Aorta (tissue), 5 donors: ENCODE results near the gene RBM15B. TPM values are rescaled to one million over a fixed set of nuclear protein-coding genes. Genes with fewer than 3 reads are reported as not detected.
"Not testable (repeated sequence)": the region's sequence is repeated elsewhere in the genome, so short reads cannot be mapped to it uniquely, and the experiment has no call there.

ENCODE experiments used
- ATAC-seq: fragments of 200-7000 bp; cut with Tn5 transposase; one replicate; pipeline ENCODE4 v1.9.1; 2022; ENCODE audit warnings: moderate library complexity; ENCODE audit not compliant: low FRiP score
- DNase-seq, 2 donors: peaks; one replicate each; pipeline ENCODE4 v3.0.0-alpha.2; 2020
- H3K27ac ChIP-seq, 2 donors: one replicate each; pipeline ENCODE4 v1.5.1; 2013; ENCODE audit warnings: low read length in 2 of 2, mild to moderate bottlenecking in 2 of 2, moderate library complexity in 2 of 2, control low read depth in 1 of 2, inconsistent platforms in 1 of 2, low read depth in 1 of 2
- H3K27me3 ChIP-seq, 2 donors: one replicate each; pipeline ENCODE4 v1.6.1; 2013; ENCODE audit warnings: control low read depth in 1 of 2, low read length in 1 of 2, mild to moderate bottlenecking in 1 of 2, moderate library complexity in 1 of 2; ENCODE audit not compliant: insufficient read depth in 2 of 2, control insufficient read depth in 1 of 2
- H3K36me3 ChIP-seq, 2 donors: one replicate each; pipeline ENCODE4 v1.6.1; 2013; ENCODE audit warnings: control low read depth in 1 of 2, low read length in 1 of 2, mild to moderate bottlenecking in 1 of 2; ENCODE audit not compliant: insufficient read depth in 2 of 2, control insufficient read depth in 1 of 2
- H3K4me1 ChIP-seq, 2 donors: one replicate each; pipeline ENCODE4 v1.6.1; 2013; ENCODE audit warnings: low read length in 2 of 2, control low read depth in 1 of 2, mild to moderate bottlenecking in 1 of 2, moderate library complexity in 1 of 2; ENCODE audit not compliant: insufficient read depth in 2 of 2, control insufficient read depth in 1 of 2
- H3K4me3 ChIP-seq, 2 donors: one replicate each; pipeline ENCODE4 v1.5.1; 2013; ENCODE audit warnings: low read length in 2 of 2, control low read depth in 1 of 2, mild to moderate bottlenecking in 1 of 2
- H3K9me3 ChIP-seq: one replicate; pipeline ENCODE4 v1.6.1; 2013; ENCODE audit warnings: mild to moderate bottlenecking, low read length; ENCODE audit not compliant: control insufficient read depth
- WGBS, 2 donors: extraction: QIAGEN DNeasy Blood & Tissue Kit; methylation state at CpG; one replicate each; pipeline ENCODE4 v1.1.7; 2013; 5-methylcytosine and 5-hydroxymethylcytosine counted together
- intact Hi-C, 2 donors: fragments of 100-400 bp; cut with DNase I; formaldehyde crosslinking; loops; one replicate each; pipeline versions ENCODE4 v1.14.2 to v1.15.0; 2022
- polyA plus RNA-seq, 2 donors: library from polyadenylated mRNA; stranded (reverse); fragments of 200-250 nt; gene quantifications; one replicate each; pipeline ENCODE4 v1.2.3, GENCODE V29; 2013
- total RNA-seq, 2 donors: library from RNA; stranded (reverse); fragmentation: NEBNext Ultra II Directional; extraction: Animal tissue kit (Norgen Biotek cat#: 25700); gene quantifications; one replicate each; pipeline ENCODE4 v1.2.1, GENCODE V29; 2021
- donor health status: healthy with polysubstance abuse.
- donor health status: Bipolar disorder and iron deficiency.
- donor health status: DM: no; HTN: no; CAD: no.
- donor health status: DM: no; HTN: no; CAD: no.
- donor health status: DM: yes; HTN: yes; CAD: no.

The RBM15B gene
- total and polyA plus RNA-seq, 4 donors, result 6.9 to 25.4 (median 16.2) TPM

DNA sequence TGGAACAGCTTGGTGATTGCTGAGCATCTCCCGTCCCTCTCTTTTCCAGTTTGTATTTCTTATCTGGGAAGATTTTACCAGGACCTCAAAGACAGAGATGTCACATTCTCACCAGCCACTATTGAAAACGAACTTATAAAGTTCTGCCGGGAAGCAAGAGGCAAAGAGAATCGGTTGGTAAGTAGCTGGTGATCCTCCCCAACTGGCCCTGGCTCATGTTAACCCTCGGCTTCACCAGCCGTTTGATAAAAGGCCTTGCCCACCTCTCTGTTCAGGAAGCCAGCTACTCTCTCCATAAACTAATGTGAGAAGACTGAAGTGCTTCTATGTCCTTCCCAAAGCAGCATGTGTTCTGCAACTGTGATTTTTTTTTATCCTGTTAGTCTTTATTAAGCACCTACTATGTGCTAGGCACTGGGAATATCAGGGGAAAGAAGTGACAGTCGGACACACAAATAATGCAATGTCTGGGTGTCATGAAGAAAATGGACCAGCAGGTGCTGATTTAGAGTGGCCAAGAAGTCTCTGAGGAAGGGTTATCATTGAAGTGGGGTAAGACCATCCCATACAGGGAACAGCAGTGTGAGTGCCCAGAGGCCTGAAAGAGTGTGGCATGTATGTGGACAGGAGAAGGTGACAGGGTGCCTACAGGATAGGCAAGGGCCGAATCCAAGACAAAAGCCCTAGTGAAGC lies 4.8 kb upstream of the RBM15B start:
- Histone ChIP-seq H3K9me3 (no peaks in the 10 kb centered on the region), H3K4me3 (peak overlapping the region; percentile 28 to 67), H3K36me3 (peaks cover 0 to 3% of the 10 kb centered on the region in 2 donors), H3K27me3 (no peaks in the 10 kb centered on the region), H3K27ac (no peak overlapping the region), H3K4me1 (peaks cover 0 to 2% of the 10 kb centered on the region in 2 donors)
- DNase-seq (peak in 1 of 2 donors; percentile 20), ATAC-seq (no peak)
- WGBS, 2 donors, result 27 to 28% methylated on average over 8 of the region's 8 CpGs
- intact Hi-C loops, result loop anchor here in 1 of 2 donors (5.0 kb wide), 1 partner anchor 769 kb away; the partner anchor contains the start of gene MAPKAPK3

GRCh38 chr3:51386852-51387229 lies 4.2 kb upstream of the RBM15B start:
- intact Hi-C loops, result loop anchor here in 1 of 2 donors (5.0 kb wide), 1 partner anchor 770 kb away; the partner anchor contains the start of gene MAPKAPK3
- peak in 1 of 2 donors; percentile 49 for DNase-seq
- H3K36me3 ChIP-seq, result peaks cover 0 to 3% of the 10 kb centered on the region in 2 donors
- no peaks in the 10 kb centered on the region for H3K9me3 ChIP-seq
- no peak overlapping the region for H3K4me3 ChIP-seq
- ATAC-seq, result no peak
- WGBS, 2 donors, result 87 to 91% methylated on average over 5 of the region's 5 CpGs
- no peaks in the 10 kb centered on the region for H3K27me3 ChIP-seq
- H3K27ac ChIP-seq, result peak overlapping the region in 1 of 2 donors; percentile 0
- H3K4me1 ChIP-seq, result peaks cover 0 to 2% of the 10 kb centered on the region in 2 donors

DNA sequence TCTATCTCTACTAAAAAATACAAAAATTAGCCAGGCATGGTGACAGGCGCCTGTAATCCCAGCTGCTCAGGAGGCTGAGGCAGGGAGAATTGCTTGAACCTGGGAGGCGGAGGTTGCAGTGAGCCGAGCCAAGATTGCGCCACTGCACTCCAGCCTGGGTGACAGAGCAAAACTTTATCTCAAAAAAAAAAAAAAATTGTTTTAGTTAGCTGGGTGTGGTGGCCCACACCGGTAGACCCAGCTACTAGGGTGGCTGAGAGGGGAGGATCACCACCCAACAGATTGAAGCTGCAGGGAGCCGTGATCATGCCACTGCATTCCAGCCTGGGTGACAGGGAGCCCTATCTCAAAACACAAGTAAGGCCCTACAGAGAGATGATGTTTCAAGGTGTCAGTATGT lies 3.8 kb upstream of the RBM15B start:
- H3K9me3 ChIP-seq, H3K4me1 ChIP-seq, H3K36me3 ChIP-seq, H3K4me3 ChIP-seq, H3K27ac ChIP-seq, ATAC-seq, H3K27me3 ChIP-seq: not testable (repeated sequence)
- DNase-seq, result peak in 1 of 2 donors; percentile 66
- intact Hi-C loops, result loop anchor here in 1 of 2 donors (5.0 kb wide), 1 partner anchor 770 kb away; the partner anchor contains the start of gene MAPKAPK3
- 71 to 72% methylated on average over 6 of the region's 6 CpGs for WGBS, 2 donors

- WGBS, 2 donors, result 68 to 71% methylated on average over 6 of the region's 6 CpGs
- Histone ChIP-seq H3K27ac (no peak overlapping the region), H3K4me3 (no peak overlapping the region), H3K36me3 (peaks cover 0 to 3% of the 10 kb centered on the region in 2 donors), H3K4me1 (peaks cover 0 to 2% of the 10 kb centered on the region in 2 donors), H3K27me3 (no peaks in the 10 kb centered on the region), H3K9me3 (no peaks in the 10 kb centered on the region)
- no peak for ATAC-seq
- peak in 1 of 2 donors; percentile 16 for DNase-seq
- intact Hi-C loops, result loop anchor here in 1 of 2 donors (5.0 kb wide), 1 partner anchor 771 kb away; the partner anchor contains the start of gene MAPKAPK3
Measured at GRCh38 chr3:51388286-51389029, 2.6 kb upstream of the RBM15B start.

DNA sequence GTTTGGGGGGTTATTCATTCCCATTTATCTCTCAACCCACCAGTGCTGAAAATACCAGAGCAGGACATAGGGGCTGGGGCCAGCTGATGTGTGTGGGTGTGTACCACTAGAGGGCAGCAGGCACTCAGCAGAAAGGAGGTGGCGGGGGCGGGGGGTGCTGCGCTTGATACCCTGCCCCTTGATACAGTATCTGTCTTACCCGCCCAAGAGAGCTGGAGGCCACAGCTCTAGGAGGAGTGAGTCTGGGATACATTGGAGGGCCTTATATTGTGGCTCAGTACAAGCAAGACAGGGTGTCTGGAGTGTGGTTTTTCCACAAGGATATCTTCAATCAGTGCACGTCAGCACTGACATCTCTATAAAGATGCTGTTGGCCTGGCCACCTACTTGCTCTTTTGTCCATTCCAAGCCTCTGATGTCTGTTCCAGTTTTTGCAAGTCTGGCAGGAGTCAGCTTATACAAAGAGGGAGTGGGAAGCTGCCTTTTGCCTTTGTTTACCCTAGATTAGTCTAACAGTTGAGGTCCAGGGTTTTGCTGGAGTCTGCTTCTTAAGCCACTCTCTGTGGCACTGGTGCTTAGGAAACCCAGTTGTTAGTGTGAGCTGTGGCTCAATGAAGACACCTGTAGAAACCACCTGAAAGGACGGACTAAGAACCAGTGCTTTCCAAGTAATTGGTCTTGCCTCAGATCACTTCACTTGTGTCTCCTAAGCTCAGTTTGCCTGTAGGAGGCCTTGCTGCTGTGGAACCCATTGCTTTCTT lies 1.5 kb upstream of the RBM15B start:
- ATAC-seq (no peak), DNase-seq (peak in 1 of 2 donors; percentile 79)
- peak overlapping the region in 1 of 2 donors; percentile 10 for H3K27ac ChIP-seq
- H3K4me1 ChIP-seq, result peaks cover 0 to 2% of the 10 kb centered on the region in 2 donors
- peaks cover 0 to 4% of the 10 kb centered on the region in 2 donors for H3K36me3 ChIP-seq
- intact Hi-C loops, result loop anchor here (2.0 to 10.0 kb wide), 6 partner anchors 43 to 1035 kb away; partner anchors contain the start of genes CYB561D2 (in 1 of the 2), MAPKAPK3 (in 1 of the 2), NPRL2 (in 1 of the 2) and TEX264 (in 1 of the 2)
- no peaks in the 10 kb centered on the region for H3K27me3 ChIP-seq
- WGBS, 2 donors, result 50 to 59% methylated on average over 6 of the region's 6 CpGs
- H3K9me3 ChIP-seq, result no peaks in the 10 kb centered on the region
- no peak overlapping the region for H3K4me3 ChIP-seq

DNA sequence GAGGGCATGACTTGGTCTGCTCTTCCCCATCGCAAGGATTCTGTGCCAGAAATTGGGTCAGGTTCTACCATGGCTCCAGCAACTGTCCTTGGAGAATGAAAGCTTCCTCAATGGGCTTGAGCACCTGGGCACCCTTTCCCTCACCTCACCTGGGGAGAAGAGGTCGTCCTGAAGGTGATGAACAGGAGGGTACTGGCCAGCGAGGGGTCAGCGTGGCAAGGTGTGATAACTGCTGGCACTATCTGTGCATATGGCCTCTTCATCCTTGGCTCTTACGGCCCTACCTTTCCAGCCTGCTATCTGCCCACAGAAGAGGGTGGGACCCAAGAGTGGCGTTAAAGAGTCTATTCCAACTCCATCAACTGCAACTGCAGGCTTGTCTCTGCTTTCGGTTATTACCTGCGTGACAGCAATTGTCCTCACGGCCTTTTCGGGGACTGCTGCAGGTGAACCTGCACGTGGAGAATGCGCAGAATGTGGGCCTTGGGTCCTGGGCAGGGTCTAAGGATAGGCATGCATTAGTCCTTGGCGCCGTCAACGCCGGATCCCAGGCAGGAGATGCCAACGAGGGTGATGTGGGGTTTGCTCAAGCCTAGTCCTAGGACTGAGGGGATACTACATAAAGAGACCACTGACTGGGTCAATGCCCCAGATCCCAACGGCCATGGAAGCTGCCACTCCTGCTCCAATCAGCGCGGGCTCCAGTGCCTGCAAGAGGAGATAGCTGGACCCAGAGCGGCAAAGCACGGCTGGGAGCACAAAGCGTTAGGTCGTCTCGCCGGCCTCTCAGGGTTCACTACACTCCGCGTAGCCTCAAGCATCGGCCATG lies 625 bp upstream of the RBM15B start:
- intact Hi-C loops, result loop anchor here (2.0 to 10.0 kb wide), 5 partner anchors 42 to 1036 kb away; partner anchors contain the start of genes CYB561D2 (in 1 of the 2), NPRL2 (in 1 of the 2), TEX264 (in 1 of the 2) and TMEM115 (in 1 of the 2)
- no peaks in the 10 kb centered on the region for H3K9me3 ChIP-seq
- H3K4me1 ChIP-seq, result peaks cover 0 to 2% of the 10 kb centered on the region in 2 donors
- DNase-seq (peak in 1 of 2 donors; percentile 20), ATAC-seq (peak; percentile 9)
- no peak overlapping the region for H3K4me3 ChIP-seq
- H3K36me3 ChIP-seq, result peaks cover 0 to 4% of the 10 kb centered on the region in 2 donors
- no peaks in the 10 kb centered on the region for H3K27me3 ChIP-seq
- H3K27ac ChIP-seq, result peak overlapping the region in 1 of 2 donors; percentile 43
- 38% methylated on average over 29 of the region's 29 CpGs for WGBS, 2 donors

- DNase-seq, result peak; percentile 58 to 85
- H3K9me3 ChIP-seq, result no peaks in the 10 kb centered on the region
- H3K27ac ChIP-seq, result peak overlapping the region; percentile 6 to 85
- H3K4me3 ChIP-seq, result peak overlapping the region; percentile 75 to 96
- WGBS, 2 donors, result 7 to 8% methylated on average over 64 to 115 of the region's 115 CpGs
- H3K27me3 ChIP-seq, result no peaks in the 10 kb centered on the region
- intact Hi-C loops, result loop anchor here (2.0 to 10.0 kb wide), 5 partner anchors 41 to 1037 kb away; partner anchors contain the start of genes CYB561D2 (in 1 of the 2), NPRL2 (in 1 of the 2), TEX264 (in 1 of the 2) and TMEM115 (in 1 of the 2)
- H3K36me3 ChIP-seq, result peaks cover 3 to 4% of the 10 kb centered on the region in 2 donors
- no peak for ATAC-seq
- peaks cover 0 to 2% of the 10 kb centered on the region in 2 donors for H3K4me1 ChIP-seq
Measured at GRCh38 chr3:51391566-51392354, 675 bp downstream of the RBM15B start.
